Activated naive CD4-positive, alpha-beta T cell treated with anti-CD3 and anti-CD28 coated beads for 36 hours (primary cell): ENCODE measurements around the gene PLCG2. TPM values are rescaled to one million over a fixed set of nuclear protein-coding genes. Genes with fewer than 3 reads are reported as not detected.
"Not testable (repeated sequence)": the region's sequence is repeated elsewhere in the genome, so short reads cannot be mapped to it uniquely, and the experiment has no call there.

Experiments used
- CTCF ChIA-PET: fragments of 350-600 bp; sonication (Branson Sonifier 250); formaldehyde crosslinking; loops from one replicate; lab custom pipeline; 2021; ENCODE audit warnings: antibody characterized with exemption; lab: Charles Lee
- DNase-seq: peaks from one replicate; pipeline ENCODE4 v3.0.0-alpha.2; 2020
- H3K27ac Mint-ChIP-seq: one replicate; pipeline ENCODE4 v1.8.0; 2021; ENCODE audit warnings: mild to moderate bottlenecking, mixed read lengths
- H3K27me3 Mint-ChIP-seq: one replicate; pipeline ENCODE4 v1.8.0; 2021; ENCODE audit warnings: low read depth, mixed read lengths
- H3K36me3 Mint-ChIP-seq: one replicate; pipeline ENCODE4 v1.8.0; 2021; ENCODE audit warnings: low read depth, mixed read lengths
- H3K4me1 Mint-ChIP-seq: one replicate; pipeline ENCODE4 v1.8.0; 2021; ENCODE audit warnings: low read depth, mixed read lengths
- H3K4me3 Mint-ChIP-seq: one replicate; pipeline ENCODE4 v1.8.0; 2021; ENCODE audit warnings: mild to moderate bottlenecking, moderate library complexity, mixed read lengths
- H3K9me3 Mint-ChIP-seq: one replicate; pipeline ENCODE4 v1.8.0; 2021; ENCODE audit warnings: mixed read lengths
- intact Hi-C: fragments of 100-400 bp; cut with micrococcal nuclease; formaldehyde crosslinking; loops from one replicate; pipeline ENCODE4 v1.15.1; 2023
- total RNA-seq, 2 experiments: library from RNA; stranded (reverse); gene quantifications; one replicate each; pipeline ENCODE4 v1.2.3, GENCODE V29; 2021

PLCG2 gene
- total RNA-seq, 2 experiments from 2014 or later: 12.0 to 13.4 TPM

DNA sequence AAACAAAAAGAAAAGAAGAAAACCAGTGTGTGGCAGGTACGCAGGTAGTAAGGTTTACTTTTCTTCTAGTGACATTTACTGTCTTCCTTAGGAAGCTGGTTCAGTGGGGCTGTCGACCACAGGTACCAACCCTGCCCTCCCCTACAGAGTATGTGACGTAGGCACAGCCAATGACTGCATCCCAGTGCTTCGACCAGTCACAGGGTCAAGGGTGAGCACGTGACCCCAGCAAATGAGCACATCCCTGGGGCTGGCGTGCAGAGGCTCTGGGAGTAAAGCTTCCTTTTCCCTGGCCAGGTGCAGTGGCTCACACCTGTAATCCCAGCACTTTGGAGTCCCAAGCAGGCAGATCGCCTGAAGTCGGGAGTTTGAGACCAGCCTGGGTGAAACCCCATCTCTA lies 38.9 kb upstream of the PLCG2 start:
- H3K9me3 Mint-ChIP-seq: no peaks in the 10 kb centered on the region
- H3K4me3 Mint-ChIP-seq: no peak overlapping the region
- CTCF ChIA-PET: interaction anchor here (0.6 to 1.2 kb wide), 4 partner anchors 12 to 547 kb away, joined by 3 to 4 read pairs (median 3); no protein-coding TSS in a partner anchor
- H3K36me3 Mint-ChIP-seq: no peaks in the 10 kb centered on the region
- intact Hi-C loops: no loop called here
- peaks cover 12% of the 10 kb centered on the region for H3K4me1 Mint-ChIP-seq
- DNase-seq: no peak
- no peaks in the 10 kb centered on the region for H3K27me3 Mint-ChIP-seq
- no peak overlapping the region for H3K27ac Mint-ChIP-seq

DNA sequence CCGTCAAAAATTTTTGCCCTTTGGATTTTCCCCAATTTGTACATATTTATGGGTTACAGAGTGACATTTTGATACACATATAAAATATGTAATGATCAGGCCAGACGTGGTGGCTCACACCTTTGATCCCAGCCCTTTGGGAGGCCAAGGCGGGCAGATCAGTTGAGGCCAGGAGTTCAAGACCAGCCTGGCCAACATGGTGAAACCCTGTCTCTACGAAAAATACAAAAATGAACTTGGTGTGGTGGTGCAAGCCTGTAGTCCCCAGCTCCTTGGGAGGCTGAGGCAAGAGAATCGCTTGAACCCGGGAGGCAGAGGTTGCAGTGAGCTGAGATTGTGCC lies 37.7 kb upstream of the PLCG2 start:
- H3K9me3 Mint-ChIP-seq, H3K4me3 Mint-ChIP-seq, intact Hi-C loops, H3K27ac Mint-ChIP-seq, H3K27me3 Mint-ChIP-seq, DNase-seq, H3K36me3 Mint-ChIP-seq: not testable (repeated sequence)
- H3K4me1 Mint-ChIP-seq: peaks cover 18% of the 10 kb centered on the region
- CTCF ChIA-PET: interaction anchor here (1.4 kb wide), 1 partner anchor 12 kb away, joined by 3 read pairs; no protein-coding TSS in a partner anchor

DNA sequence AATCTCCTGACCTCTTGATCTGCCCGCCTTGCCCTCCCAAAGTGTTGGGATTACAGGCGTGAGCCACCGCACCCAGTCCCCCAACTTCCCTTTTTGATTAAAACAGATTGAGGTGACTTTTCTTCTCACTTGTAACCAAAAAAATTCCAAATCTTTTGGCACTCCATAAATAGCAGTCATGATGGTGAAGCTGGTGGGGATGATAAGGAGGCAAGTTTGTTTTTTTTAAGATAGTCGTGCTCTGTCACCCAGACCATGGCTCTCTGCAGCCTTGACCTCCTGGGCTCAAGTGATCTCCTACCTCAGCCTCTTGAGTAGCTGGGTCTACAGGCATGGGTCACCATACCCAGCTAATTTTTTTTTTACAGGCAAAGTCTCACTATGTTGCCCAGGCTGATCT lies 34.7 kb upstream of the PLCG2 start:
- intact Hi-C loops: no loop called here

DNA sequence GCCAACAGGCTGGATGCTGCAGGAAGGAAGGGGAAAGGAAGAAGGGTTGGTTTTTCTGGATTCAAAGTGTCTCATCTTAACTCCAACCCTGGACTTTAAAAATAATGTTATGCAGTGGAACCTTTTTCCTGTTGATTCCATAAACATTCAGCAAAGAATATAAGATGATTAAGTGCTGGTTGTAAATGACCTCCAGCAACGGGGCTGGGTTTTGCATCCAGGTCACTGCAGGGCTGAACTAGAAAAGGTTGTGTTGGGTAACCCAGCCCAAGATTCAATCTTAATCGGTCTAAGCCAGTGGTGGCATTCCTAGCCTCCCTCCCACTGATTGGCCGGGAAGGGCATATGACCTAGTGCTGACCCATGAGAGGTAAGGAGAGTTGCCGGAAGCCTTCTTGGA lies 34.2 kb upstream of the PLCG2 start:
- H3K36me3 Mint-ChIP-seq: no peaks in the 10 kb centered on the region
- no peak overlapping the region for H3K4me3 Mint-ChIP-seq
- no peaks in the 10 kb centered on the region for H3K9me3 Mint-ChIP-seq
- DNase-seq: no peak
- intact Hi-C loops: no loop called here
- H3K4me1 Mint-ChIP-seq: peaks cover 17% of the 10 kb centered on the region
- CTCF ChIA-PET: interaction anchor here (0.9 to 1.3 kb wide), 2 partner anchors 15 to 24 kb away, joined by 3 to 6 read pairs; no protein-coding TSS in a partner anchor
- no peaks in the 10 kb centered on the region for H3K27me3 Mint-ChIP-seq
- no peak overlapping the region for H3K27ac Mint-ChIP-seq

More for the DNA sequence above, 34.7 kb upstream of the PLCG2 start:
- CTCF ChIA-PET: interaction anchor here (0.9 to 1.3 kb wide), 2 partner anchors 24 to 142 kb away, joined by 3 to 6 read pairs; no protein-coding TSS in a partner anchor
- H3K4me1 Mint-ChIP-seq: peaks cover 17% of the 10 kb centered on the region
- H3K4me3 Mint-ChIP-seq: no peak overlapping the region
- H3K9me3 Mint-ChIP-seq: no peaks in the 10 kb centered on the region
- no peaks in the 10 kb centered on the region for H3K27me3 Mint-ChIP-seq
- no peak overlapping the region for H3K27ac Mint-ChIP-seq
- no peak for DNase-seq
- H3K36me3 Mint-ChIP-seq: no peaks in the 10 kb centered on the region

DNA sequence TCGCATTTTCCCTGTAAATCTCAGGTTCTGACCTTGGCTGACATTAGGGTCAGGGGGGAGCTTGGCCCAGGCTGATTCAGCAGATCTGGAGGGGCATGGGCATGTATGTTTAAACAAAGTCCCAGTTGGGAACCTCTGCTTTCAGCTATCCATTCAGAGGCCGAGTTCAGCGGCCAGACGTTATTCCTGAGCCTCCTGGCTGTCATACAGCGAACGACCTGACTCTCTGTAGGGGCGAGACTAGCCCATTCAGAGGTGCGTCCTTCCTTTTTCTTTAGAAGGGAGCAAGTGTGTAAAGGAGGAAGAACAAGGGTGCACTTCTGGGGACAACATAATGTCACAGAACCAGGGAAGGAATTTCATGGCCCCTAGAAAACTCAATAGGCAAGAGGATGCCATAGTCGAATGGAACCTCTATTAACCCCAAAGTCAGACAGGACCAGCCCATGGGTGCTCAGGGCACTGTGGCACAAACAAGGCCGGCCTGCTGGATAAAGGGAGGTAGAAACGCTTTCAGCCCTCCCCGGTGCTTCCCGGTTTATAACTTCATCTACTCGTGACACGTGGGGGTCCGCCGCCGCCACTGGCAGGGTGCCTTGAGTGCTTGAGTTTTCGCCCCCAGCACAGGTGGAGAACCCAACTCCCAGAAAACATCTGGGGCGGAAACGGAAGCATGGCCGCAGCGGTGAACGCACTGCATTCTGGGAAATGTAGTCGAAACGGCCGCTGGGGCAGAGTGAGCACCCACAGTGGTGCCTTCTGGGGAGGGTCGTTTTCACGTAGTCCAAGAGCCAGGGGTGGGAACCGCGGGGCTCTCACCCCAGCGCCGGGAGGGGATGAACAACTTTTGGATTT lies 33.2 kb upstream of the PLCG2 start:
- Mint-ChIP-seq H3K9me3 (no peaks in the 10 kb centered on the region), H3K4me1 (peaks cover 14% of the 10 kb centered on the region), H3K27ac (peak overlapping the region; percentile 82), H3K27me3 (no peaks in the 10 kb centered on the region), H3K36me3 (no peaks in the 10 kb centered on the region), H3K4me3 (peak overlapping the region; percentile 78)
- DNase-seq: peak; percentile 85
- intact Hi-C loops: loop anchor here (2.0 kb wide), 2 partner anchors 53 to 129 kb away; no protein-coding TSS in a partner anchor
- CTCF ChIA-PET: interaction anchor here (0.7 to 0.9 kb wide), 2 partner anchors 16 to 122 kb away, joined by 3 to 7 read pairs; no protein-coding TSS in a partner anchor

DNA sequence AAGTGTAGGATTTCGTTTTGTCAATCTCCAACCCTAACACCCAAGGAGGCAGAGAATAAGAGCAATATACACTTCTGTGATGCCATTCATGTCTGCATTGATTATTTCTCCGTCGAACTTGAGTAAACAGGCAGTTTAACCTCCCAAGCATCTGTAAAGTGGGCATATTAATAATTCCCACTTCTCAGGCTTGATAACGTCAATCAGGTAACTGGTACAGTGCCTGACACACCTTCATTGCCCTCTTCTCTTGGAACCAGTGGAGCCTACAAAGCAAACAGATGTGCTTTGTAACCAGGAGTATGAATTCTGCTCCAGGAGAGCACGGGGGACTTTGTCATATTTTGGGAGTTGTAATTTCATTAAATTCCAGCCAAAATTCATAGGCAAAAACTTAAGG lies 32.5 kb upstream of the PLCG2 start:
- Mint-ChIP-seq H3K4me3 (peak overlapping the region; percentile 78), H3K9me3 (no peaks in the 10 kb centered on the region), H3K4me1 (peaks cover 13% of the 10 kb centered on the region), H3K36me3 (no peaks in the 10 kb centered on the region), H3K27me3 (no peaks in the 10 kb centered on the region), H3K27ac (peak overlapping the region; percentile 82)
- CTCF ChIA-PET: no interaction called here
- intact Hi-C loops: loop anchor here (2.0 kb wide), 2 partner anchors 52 to 128 kb away; no protein-coding TSS in a partner anchor
- no peak for DNase-seq

DNA sequence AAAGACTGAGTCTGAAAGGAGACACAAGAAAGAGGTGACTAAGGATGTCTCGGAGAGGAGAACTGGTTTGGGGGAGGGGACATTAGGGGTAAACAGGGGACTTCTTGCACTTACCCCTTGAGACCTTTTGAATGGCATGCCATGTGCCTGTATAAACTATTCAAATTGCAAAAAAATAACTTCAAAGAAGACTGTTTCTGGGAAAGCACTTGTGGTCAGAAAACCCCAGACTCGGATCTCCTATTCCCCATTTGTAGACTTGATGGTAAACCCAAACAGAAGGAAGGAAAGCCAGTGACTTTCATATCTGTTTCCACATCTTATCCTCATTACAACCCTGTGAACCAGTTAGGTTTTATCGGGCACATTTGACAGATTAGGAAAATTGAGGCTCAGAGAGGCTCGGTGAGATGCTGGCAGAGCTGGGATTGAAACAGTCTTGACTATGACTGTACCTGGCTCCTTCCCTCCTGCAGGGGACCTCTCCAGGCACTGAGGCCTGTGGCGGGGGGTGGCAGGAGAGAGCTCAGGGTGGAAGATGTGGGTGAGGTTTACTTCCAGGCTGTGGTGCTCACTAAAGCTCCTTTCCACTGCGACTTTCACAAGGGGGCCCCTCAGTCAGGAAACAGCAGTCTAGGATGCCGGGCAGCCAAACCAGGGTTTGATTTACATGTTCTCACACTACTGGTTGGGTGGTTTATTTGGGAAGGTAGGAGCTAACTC lies 30.5 kb upstream of the PLCG2 start:
- intact Hi-C loops: no loop called here
- no peaks in the 10 kb centered on the region for H3K36me3 Mint-ChIP-seq
- peak; percentile 40 for DNase-seq

DNA sequence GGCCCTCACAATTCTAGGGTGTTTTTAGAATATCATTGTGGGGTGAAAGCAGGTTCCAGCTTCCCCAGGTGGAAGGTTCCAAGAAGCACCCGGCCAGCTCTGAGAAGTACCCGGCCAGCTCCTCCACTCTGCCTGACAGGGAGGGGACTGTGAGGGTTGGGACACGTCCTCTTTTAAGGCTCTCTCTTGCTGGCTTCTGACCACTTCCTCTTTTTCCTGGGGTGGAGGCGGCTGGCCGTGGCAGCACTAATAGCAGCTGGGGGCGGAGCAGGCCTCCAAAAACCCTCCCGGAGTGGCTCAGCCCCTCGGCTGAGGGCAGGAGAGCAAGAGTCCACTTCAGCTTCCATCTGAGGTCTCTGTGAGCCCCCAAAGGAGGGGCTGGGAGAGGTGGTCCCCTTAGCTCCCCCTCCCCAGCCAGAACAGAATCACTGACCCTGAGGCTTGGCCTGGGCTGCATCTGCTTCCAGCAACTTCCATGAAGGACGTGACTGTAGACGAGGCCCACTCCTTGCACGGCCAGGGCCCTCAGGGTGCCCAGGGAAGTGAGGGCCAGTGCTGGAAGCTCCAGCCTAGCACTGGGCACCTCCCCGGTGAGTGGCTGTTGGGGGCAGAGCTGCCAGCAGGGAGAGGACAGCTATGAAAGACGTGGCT lies 26.7 kb upstream of the PLCG2 start:
- peaks cover 3% of the 10 kb centered on the region for H3K27me3 Mint-ChIP-seq
- H3K27ac Mint-ChIP-seq: no peak overlapping the region
- CTCF ChIA-PET: interaction anchor here (0.9 to 1.5 kb wide), 3 partner anchors 12 to 22 kb away, joined by 3 to 5 read pairs (median 4); no protein-coding TSS in a partner anchor

More for the DNA sequence above, 30.5 kb upstream of the PLCG2 start:
- Mint-ChIP-seq H3K9me3 (no peaks in the 10 kb centered on the region), H3K27me3 (no peaks in the 10 kb centered on the region), H3K4me1 (peaks cover 13% of the 10 kb centered on the region), H3K27ac (peak overlapping the region; percentile 5), H3K4me3 (no peak overlapping the region)
- CTCF ChIA-PET: interaction anchor here (1.2 to 1.5 kb wide), 2 partner anchors 30 to 125 kb away, joined by 3 to 5 read pairs; no protein-coding TSS in a partner anchor

DNA sequence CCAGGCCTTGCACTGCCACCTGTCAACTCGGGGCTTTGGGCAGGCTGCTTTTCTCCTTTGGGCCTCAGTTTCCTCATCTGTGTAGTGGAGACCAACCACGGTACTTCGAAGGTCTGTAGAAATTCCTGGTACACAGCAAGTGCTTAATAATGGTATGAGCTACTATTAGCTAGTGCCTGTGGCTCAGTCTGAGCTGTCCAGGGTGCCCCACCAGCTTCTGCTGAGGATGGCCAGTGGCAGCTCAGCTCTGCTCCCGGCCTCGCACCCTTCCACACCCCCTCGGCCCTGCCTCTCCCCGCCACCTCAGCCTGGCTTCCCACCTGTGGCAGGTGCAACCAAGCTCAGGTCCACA lies 26.2 kb upstream of the PLCG2 start:
- intact Hi-C loops: no loop called here
- no peak overlapping the region for H3K4me3 Mint-ChIP-seq
- DNase-seq: no peak
- H3K27ac Mint-ChIP-seq: no peak overlapping the region
- CTCF ChIA-PET: interaction anchor here (0.6 to 1.5 kb wide), 3 partner anchors 12 to 23 kb away, joined by 3 to 5 read pairs (median 4); no protein-coding TSS in a partner anchor
- peaks cover 3% of the 10 kb centered on the region for H3K27me3 Mint-ChIP-seq
- H3K9me3 Mint-ChIP-seq: no peaks in the 10 kb centered on the region
- peaks cover 5% of the 10 kb centered on the region for H3K4me1 Mint-ChIP-seq
- H3K36me3 Mint-ChIP-seq: no peaks in the 10 kb centered on the region

More for the DNA sequence above, 26.7 kb upstream of the PLCG2 start:
- intact Hi-C loops: no loop called here
- DNase-seq: no peak
- H3K36me3 Mint-ChIP-seq: no peaks in the 10 kb centered on the region
- H3K4me3 Mint-ChIP-seq: no peak overlapping the region
- no peaks in the 10 kb centered on the region for H3K9me3 Mint-ChIP-seq
- peaks cover 5% of the 10 kb centered on the region for H3K4me1 Mint-ChIP-seq

DNA sequence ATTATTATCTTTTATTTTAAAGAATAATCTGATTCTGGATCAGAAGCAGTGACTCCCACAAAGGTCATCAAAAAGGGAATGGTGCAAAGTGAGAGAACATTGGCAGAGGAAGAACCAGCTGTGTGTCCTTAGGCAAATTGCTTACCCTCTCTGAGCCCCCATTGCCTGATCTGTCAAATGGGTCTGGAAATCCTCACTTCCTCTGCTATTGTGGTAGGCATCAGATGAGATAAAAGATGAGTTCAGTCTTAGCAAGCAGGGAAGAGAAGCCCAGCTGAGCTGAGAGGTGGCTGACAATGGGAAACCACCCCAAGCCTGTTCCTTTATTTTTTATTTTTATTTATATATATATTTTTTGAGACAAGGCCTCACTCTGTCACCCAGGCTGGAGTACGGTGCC lies 24.2 kb upstream of the PLCG2 start:
- Mint-ChIP-seq H3K4me3 (no peak overlapping the region), H3K4me1 (no peaks in the 10 kb centered on the region), H3K27me3 (peaks cover 3% of the 10 kb centered on the region), H3K9me3 (no peaks in the 10 kb centered on the region), H3K27ac (no peak overlapping the region), H3K36me3 (no peaks in the 10 kb centered on the region)
- no peak for DNase-seq
- intact Hi-C loops: no loop called here
- CTCF ChIA-PET: interaction anchor here (0.7 to 1.0 kb wide), 2 partner anchors 17 to 119 kb away, joined by 3 to 4 read pairs; no protein-coding TSS in a partner anchor

DNA sequence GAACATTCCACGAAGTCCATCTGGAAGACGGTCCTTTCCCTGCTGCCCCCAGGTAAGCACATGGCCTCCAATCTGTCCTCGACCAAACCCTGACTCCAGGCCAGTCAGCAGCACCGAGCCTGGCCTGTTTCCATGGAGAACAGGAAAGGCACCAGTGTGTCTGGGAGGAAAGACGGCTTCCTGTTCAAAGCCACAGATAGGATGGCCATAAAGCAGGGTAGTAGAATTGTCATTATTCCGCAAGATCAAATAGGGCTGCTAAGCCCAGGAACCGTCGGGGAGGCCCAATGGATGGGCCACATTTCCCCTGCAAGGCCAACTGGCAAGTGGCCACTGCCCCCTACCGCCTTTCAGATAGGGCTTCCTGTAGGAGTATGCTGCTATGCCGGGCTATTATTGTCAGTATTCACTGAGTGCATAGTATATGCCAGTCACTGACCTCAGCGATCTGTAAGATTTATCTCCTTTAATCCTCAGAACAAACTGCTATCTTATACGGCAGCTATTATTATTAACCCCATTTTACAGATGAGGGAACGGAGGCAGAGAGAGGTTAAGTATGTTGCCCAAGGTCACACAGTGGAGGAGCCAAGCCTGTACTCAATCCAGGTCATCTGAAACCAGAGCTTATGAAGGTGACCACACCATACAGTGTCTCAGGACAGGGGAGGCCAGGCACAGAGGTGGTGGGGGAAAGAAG lies 23.0 kb upstream of the PLCG2 start:
- no peak overlapping the region for H3K27ac Mint-ChIP-seq
- no peaks in the 10 kb centered on the region for H3K9me3 Mint-ChIP-seq
- DNase-seq: no peak
- H3K36me3 Mint-ChIP-seq: no peaks in the 10 kb centered on the region
- H3K4me3 Mint-ChIP-seq: no peak overlapping the region
- H3K27me3 Mint-ChIP-seq: peaks cover 3% of the 10 kb centered on the region
- no peaks in the 10 kb centered on the region for H3K4me1 Mint-ChIP-seq
- intact Hi-C loops: no loop called here
- CTCF ChIA-PET: interaction anchor here (0.7 to 1.5 kb wide), 4 partner anchors 18 to 131 kb away, joined by 3 to 4 read pairs (median 3); no protein-coding TSS in a partner anchor
